Thymus (tissue), 11 donors: Measurements from ENCODE around the gene NFIB. TPM values are rescaled to one million over a fixed set of nuclear protein-coding genes. Genes with fewer than 3 reads are reported as not detected.
A peak's percentile ranks its signal among the peaks of the same experiment; 100 is the strongest.

ENCODE experiments used
- DNase-seq, 9 donors: peaks; one replicate each; pipeline ENCODE4 v3.0.0-alpha.2; 2013; ENCODE audit warnings: low spot score in 9 of 9, low read depth in 6 of 9, missing footprints in 1 of 9
- H3K27ac ChIP-seq, 2 donors: one replicate each; pipeline ENCODE4 v1.5.1; 2013; ENCODE audit warnings: control low read depth in 1 of 2, low read depth in 1 of 2, low read length in 1 of 2, mild to moderate bottlenecking in 1 of 2, moderate library complexity in 1 of 2
- H3K27me3 ChIP-seq, 2 donors: one replicate each; pipeline ENCODE4 v1.5.1; 2013; ENCODE audit warnings: low read length in 1 of 2; ENCODE audit not compliant: control insufficient read depth in 2 of 2, insufficient read depth in 1 of 2
- H3K36me3 ChIP-seq, 2 donors: one replicate each; pipeline ENCODE4 v1.5.1; 2013; ENCODE audit warnings: low read length in 1 of 2, mild to moderate bottlenecking in 1 of 2, moderate library complexity in 1 of 2; ENCODE audit not compliant: control insufficient read depth in 2 of 2, insufficient read depth in 2 of 2
- H3K4me1 ChIP-seq, 2 donors: one replicate each; pipeline ENCODE4 v1.5.1; 2013; ENCODE audit warnings: low read length in 2 of 2; ENCODE audit not compliant: control insufficient read depth in 2 of 2, insufficient read depth in 2 of 2
- H3K4me3 ChIP-seq, 2 donors: one replicate each; pipeline ENCODE4 v1.5.1; 2013; ENCODE audit warnings: low read length in 2 of 2, control low read depth in 1 of 2, mild to moderate bottlenecking in 1 of 2
- H3K9me3 ChIP-seq, 2 donors: one replicate each; pipeline ENCODE4 v1.5.1; 2013; ENCODE audit warnings: low read length in 1 of 2, mild to moderate bottlenecking in 1 of 2; ENCODE audit not compliant: control insufficient read depth in 2 of 2, insufficient read depth in 1 of 2
- WGBS: extraction: QIAGEN DNeasy Blood & Tissue Kit; methylation state at CpG from one replicate; pipeline ENCODE4 v1.1.7; 2013; 5-methylcytosine and 5-hydroxymethylcytosine counted together
- polyA plus RNA-seq: library from polyadenylated mRNA; stranded (reverse); fragments of 200-250 nt; gene quantifications from one replicate; pipeline ENCODE4 v1.2.3, GENCODE V29; 2013
- total RNA-seq: library from RNA; stranded (reverse); fragments of 120-200 nt; gene quantifications from one replicate; pipeline ENCODE4 v1.2.4, GENCODE V29; 2013
- donor health status: healthy.

The NFIB gene
- total and polyA plus RNA-seq, 2 donors: 10.3 to 12.4 TPM

DNA sequence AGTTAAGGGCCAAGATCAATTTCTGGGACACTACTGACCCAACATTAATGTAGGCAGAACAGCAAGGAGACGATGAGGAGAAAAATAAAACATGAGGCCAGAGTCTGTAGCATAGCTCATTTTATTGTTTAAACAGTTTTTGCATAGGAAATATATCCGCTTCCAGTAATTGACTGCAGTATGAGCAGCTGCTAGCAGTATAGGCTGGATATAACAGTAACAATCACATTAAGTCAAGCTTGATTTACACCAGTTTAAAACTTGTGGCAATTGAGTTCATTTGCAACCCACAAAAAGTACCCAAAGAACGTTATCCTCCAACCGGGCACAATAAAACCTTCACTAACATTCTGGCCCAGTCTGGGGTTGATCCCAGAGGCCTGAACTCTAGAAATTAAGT lies 232.2 kb downstream of the NFIB start:
- H3K4me3 ChIP-seq: no peak overlapping the region
- 91% methylated on average over 4 of the region's 4 CpGs for WGBS
- H3K9me3 ChIP-seq: no peaks in the 10 kb centered on the region
- no peak for DNase-seq
- H3K27me3 ChIP-seq: no peaks in the 10 kb centered on the region
- H3K36me3 ChIP-seq: no peaks in the 10 kb centered on the region
- H3K27ac ChIP-seq: no peak overlapping the region
- no peaks in the 10 kb centered on the region for H3K4me1 ChIP-seq

GRCh38 chr9:14080959-14081542 lies 232.9 kb downstream of the NFIB start:
- WGBS: 32% methylated on average over 6 of the region's 6 CpGs
- no peaks in the 10 kb centered on the region for H3K4me1 ChIP-seq
- DNase-seq: no peak

GRCh38 chr9:14079440-14079839 lies 234.5 kb downstream of the NFIB start:
- Histone ChIP-seq H3K27me3 (no peaks in the 10 kb centered on the region), H3K4me3 (no peak overlapping the region), H3K36me3 (no peaks in the 10 kb centered on the region), H3K4me1 (no peaks in the 10 kb centered on the region), H3K27ac (no peak overlapping the region), H3K9me3 (no peaks in the 10 kb centered on the region)
- no peak for DNase-seq
- WGBS: 95% methylated on average over 4 of the region's 4 CpGs

More at GRCh38 chr9:14080959-14081542, 232.9 kb downstream of the NFIB start:
- Histone ChIP-seq H3K27me3 (no peaks in the 10 kb centered on the region), H3K4me3 (no peak overlapping the region), H3K9me3 (no peaks in the 10 kb centered on the region), H3K36me3 (no peaks in the 10 kb centered on the region), H3K27ac (peak overlapping the region in 1 of 2 donors; percentile 20)

DNA sequence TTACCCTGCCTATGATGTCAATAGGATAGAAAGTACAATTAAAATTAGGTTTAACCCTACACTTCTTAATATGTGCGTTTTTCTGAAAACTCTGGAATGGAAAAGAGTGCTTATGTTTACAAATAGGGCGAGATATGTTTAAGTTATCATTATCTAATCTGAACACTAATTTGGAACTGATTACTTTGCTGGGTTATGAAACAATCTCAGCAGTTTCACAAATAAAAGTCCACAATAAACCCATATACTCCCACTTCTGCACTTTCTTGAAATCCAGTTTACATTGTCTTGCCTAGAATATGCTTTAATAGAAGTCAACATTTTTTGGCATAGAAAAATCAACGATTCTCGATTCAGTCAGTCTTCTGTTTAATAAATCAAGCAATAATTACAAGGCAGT lies 236.3 kb downstream of the NFIB start:
- Histone ChIP-seq H3K27me3 (no peaks in the 10 kb centered on the region), H3K27ac (no peak overlapping the region), H3K9me3 (no peaks in the 10 kb centered on the region), H3K36me3 (no peaks in the 10 kb centered on the region), H3K4me1 (no peaks in the 10 kb centered on the region), H3K4me3 (no peak overlapping the region)
- 92% methylated on average over 4 of the region's 4 CpGs for WGBS
- DNase-seq: no peak

DNA sequence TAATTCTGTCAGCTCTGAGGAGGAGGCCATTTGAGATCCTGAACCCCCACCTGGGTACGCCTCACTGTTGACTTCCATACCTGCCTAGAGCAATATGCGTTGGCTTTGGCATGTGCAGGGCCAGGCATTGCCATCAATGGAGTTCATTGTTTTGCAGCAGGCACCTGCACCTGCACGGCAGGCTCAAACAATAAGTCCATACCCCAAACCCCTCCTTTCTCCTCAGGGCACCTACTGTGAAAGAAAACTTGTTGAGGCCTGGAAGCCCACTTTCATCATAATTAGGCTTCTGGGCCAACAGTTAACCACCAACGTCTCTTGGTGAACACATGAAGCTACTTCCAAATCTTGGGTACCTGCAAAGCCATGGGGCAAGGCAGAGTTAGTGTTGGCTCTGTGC lies 238.7 kb downstream of the NFIB start:
- H3K27me3 ChIP-seq: no peaks in the 10 kb centered on the region
- H3K36me3 ChIP-seq: no peaks in the 10 kb centered on the region
- WGBS: 95% methylated on average over 4 of the region's 4 CpGs
- DNase-seq: no peak
- no peaks in the 10 kb centered on the region for H3K4me1 ChIP-seq
- no peak overlapping the region for H3K4me3 ChIP-seq
- H3K27ac ChIP-seq: no peak overlapping the region
- H3K9me3 ChIP-seq: no peaks in the 10 kb centered on the region

DNA sequence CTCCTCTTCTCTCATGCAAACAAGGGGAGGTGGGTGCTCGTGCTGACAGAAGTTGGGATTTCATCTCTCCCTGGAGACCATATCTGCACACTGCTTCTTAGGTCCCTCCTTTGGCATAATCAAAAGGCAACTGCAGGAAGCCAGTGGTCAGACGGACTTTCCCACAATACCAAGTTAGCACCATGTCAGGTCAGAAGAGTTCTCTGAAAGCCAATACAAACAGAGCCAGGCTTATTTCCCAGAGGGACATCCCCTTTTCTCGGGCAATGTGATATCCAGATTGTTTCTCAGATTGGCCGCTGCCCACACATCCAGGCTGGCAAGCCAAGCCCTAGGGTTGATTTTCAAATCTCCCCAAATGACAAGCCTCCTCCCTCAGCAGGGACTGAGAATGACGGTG lies 241.1 kb downstream of the NFIB start:
- DNase-seq: no peak
- WGBS: 88% methylated on average over 5 of the region's 5 CpGs
- no peak overlapping the region for H3K4me3 ChIP-seq
- H3K4me1 ChIP-seq: no peaks in the 10 kb centered on the region
- H3K36me3 ChIP-seq: no peaks in the 10 kb centered on the region
- H3K27me3 ChIP-seq: no peaks in the 10 kb centered on the region
- H3K27ac ChIP-seq: no peak overlapping the region
- H3K9me3 ChIP-seq: no peaks in the 10 kb centered on the region

DNA sequence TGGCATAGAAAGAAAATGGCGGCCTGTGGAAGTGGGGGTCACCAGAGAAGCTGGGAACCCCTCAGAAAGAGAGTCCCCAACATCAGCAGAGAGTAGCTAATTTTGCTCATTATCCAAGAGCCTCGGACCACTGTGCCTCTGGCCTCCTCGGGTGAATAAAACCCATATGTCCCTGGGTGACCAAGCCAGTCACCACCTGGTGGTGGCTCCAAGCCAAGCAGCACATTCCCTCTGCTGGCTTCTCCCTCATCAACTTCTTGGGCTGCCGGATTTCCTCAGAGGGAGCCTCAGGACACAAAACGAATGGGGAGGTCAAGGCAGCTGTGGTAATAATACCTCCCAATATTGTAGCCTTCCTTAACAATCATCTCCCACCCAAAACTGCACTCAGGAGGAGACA lies 242.5 kb downstream of the NFIB start:
- 92% methylated on average over 5 of the region's 5 CpGs for WGBS

DNA sequence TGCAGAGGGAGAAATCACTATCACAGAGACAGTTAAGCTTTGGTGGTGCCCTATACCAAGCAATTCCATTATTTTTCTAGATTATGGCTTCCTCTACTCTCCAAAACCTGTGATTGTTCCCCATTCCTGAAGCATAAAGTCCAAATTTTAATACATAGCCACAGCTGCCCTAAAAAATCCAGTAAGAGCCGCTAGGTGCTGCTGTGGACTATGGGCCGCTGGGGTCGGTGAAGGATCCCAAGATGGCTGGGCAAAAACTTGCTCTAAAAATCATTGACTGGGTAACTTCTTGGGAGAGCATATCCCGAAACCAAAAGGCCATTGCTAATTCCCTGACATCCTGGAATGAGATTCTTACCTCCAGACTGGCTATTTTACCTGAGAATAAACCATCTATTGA lies 245.3 kb downstream of the NFIB start:
- H3K9me3 ChIP-seq: no peaks in the 10 kb centered on the region
- H3K4me3 ChIP-seq: no peak overlapping the region
- no peak overlapping the region for H3K27ac ChIP-seq
- H3K36me3 ChIP-seq: no peaks in the 10 kb centered on the region
- no peaks in the 10 kb centered on the region for H3K4me1 ChIP-seq
- no peak for DNase-seq
- H3K27me3 ChIP-seq: no peaks in the 10 kb centered on the region
- WGBS: 92% methylated on average over 4 of the region's 4 CpGs

More for the DNA sequence above, 242.5 kb downstream of the NFIB start:
- no peaks in the 10 kb centered on the region for H3K4me1 ChIP-seq
- no peaks in the 10 kb centered on the region for H3K36me3 ChIP-seq
- H3K9me3 ChIP-seq: no peaks in the 10 kb centered on the region
- no peak for DNase-seq
- H3K27me3 ChIP-seq: no peaks in the 10 kb centered on the region
- H3K27ac ChIP-seq: no peak overlapping the region
- H3K4me3 ChIP-seq: no peak overlapping the region

DNA sequence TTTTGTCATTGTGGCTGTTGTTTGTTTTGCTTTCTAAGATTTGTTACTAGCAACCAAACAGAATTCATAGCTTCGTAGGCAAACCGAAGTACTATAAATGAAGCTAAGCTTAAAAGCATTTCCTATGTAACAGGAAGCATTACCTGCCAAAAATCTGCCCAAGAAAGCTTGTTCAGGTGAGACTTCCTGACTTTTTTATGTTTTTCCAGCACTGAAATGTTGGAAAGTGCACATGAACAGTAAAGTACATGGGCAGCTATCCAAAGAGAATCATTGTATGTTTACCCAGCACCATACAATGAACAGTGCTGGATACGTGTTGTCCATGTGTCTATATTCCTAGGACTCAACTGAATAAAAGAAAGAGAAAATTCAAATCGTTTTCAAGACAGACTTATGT lies 247.1 kb downstream of the NFIB start:
- Histone ChIP-seq H3K27me3 (no peaks in the 10 kb centered on the region), H3K36me3 (no peaks in the 10 kb centered on the region), H3K4me3 (no peak overlapping the region), H3K9me3 (no peaks in the 10 kb centered on the region), H3K27ac (no peak overlapping the region), H3K4me1 (no peaks in the 10 kb centered on the region)
- no peak for DNase-seq
- 90% methylated on average over 4 of the region's 4 CpGs for WGBS

DNA sequence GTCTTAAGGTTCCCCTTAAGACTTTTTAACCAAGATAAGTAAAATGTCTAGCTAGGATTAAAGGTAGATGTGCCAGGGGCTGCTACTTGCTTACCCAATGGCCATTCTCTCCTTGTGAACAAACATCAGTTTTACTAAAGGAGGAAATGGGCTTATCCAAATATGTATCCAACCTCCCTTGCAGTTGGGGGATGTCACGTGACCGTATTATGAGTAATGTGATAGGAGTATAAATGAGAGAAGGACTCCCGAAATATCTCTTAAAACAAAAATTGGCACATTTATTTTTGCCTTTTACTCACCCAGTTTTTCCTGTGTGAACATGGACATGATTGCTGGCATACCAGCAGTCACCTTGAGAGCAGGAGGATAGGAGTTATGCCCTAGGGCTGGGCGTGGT lies 247.9 kb downstream of the NFIB start:
- Histone ChIP-seq H3K27me3 (no peaks in the 10 kb centered on the region), H3K4me1 (no peaks in the 10 kb centered on the region), H3K4me3 (no peak overlapping the region), H3K36me3 (no peaks in the 10 kb centered on the region), H3K27ac (no peak overlapping the region), H3K9me3 (no peaks in the 10 kb centered on the region)
- no peak for DNase-seq
- 96% methylated on average over 4 of the region's 4 CpGs for WGBS
